DND-41 (cell line): ENCODE measurements around the gene RGS7.

Experiments used
- ATAC-seq: fragments of 200-7000 bp; cut with Tn5 transposase; 3 replicates; pipeline ENCODE4 v1.9.1; 2021; ENCODE audit warnings: low read depth; ENCODE audit not compliant: insufficient read depth
- DNase-seq: peaks from one replicate; pipeline ENCODE4 v3.0.0-alpha.2; 2020
- H2AFZ ChIP-seq: 2 replicates; pipeline ENCODE4 v1.6.0; 2012; ENCODE audit warnings: low read depth, low read length
- H3K27ac ChIP-seq: 2 replicates; pipeline ENCODE4 v1.5.1; 2012; ENCODE audit warnings: low read length, inconsistent platforms
- H3K27me3 ChIP-seq: fragments of 200-600 bp; sonication (generic); 2 replicates; pipeline ENCODE4 v1.6.0; 2012; ENCODE audit warnings: low read length, mild to moderate bottlenecking, inconsistent platforms; ENCODE audit not compliant: insufficient read depth, poor library complexity
- H3K36me3 ChIP-seq: 2 replicates; pipeline ENCODE4 v1.5.1; 2012; ENCODE audit warnings: low read length, inconsistent platforms; ENCODE audit not compliant: insufficient read depth
- H3K4me1 ChIP-seq: 2 replicates; pipeline ENCODE4 v1.5.1; 2012; ENCODE audit warnings: mild to moderate bottlenecking, low read length; ENCODE audit not compliant: insufficient read depth
- H3K4me2 ChIP-seq: 2 replicates; pipeline ENCODE4 v1.6.0; 2012; ENCODE audit warnings: mild to moderate bottlenecking, moderate library complexity, low read length, inconsistent platforms; ENCODE audit not compliant: insufficient read depth
- H3K4me3 ChIP-seq, 2 experiments: fragments of 200-600 bp in 1 of 2; shearing (Covaris generic) in 1 of 2; 2 replicates each; pipeline ENCODE4 v1.5.1; 2012 to 2016; ENCODE audit warnings: inconsistent platforms in 2 of 2, low read length in 2 of 2, mild to moderate bottlenecking in 2 of 2, low read depth in 1 of 2, moderate library complexity in 1 of 2
- H3K79me2 ChIP-seq: 2 replicates; pipeline ENCODE4 v1.6.0; 2012; ENCODE audit warnings: low read length, inconsistent platforms; ENCODE audit not compliant: insufficient read depth
- H3K9ac ChIP-seq: 2 replicates; pipeline ENCODE4 v1.6.0; 2012; ENCODE audit warnings: low read depth, mild to moderate bottlenecking, inconsistent platforms, low read length, moderate library complexity
- H3K9me3 ChIP-seq: 2 replicates; pipeline ENCODE4 v1.5.1; 2012; ENCODE audit warnings: low read length, moderate library complexity, mild to moderate bottlenecking, inconsistent platforms; ENCODE audit not compliant: insufficient read depth, severe bottlenecking
- H4K20me1 ChIP-seq: 2 replicates; pipeline ENCODE4 v1.6.0; 2012; ENCODE audit warnings: low read length; ENCODE audit not compliant: insufficient read depth
- CTCF ChIP-seq: IDR thresholded peaks from 2 replicates; pipeline ENCODE4 v1.5.1; 2012; ENCODE audit warnings: borderline replicate concordance, low read length, moderate library complexity, mild to moderate bottlenecking; ENCODE audit not compliant: poor library complexity, severe bottlenecking; ENCODE audit errors: extremely low read depth
- EZH2 ChIP-seq: IDR thresholded peaks from 3 replicates; pipeline ENCODE4 v1.6.1; 2012; ENCODE audit warnings: borderline replicate concordance, low read depth, mild to moderate bottlenecking, moderate library complexity, low read length, inconsistent platforms; ENCODE audit not compliant: severe bottlenecking

The RGS7 gene

GRCh38 chr1:241331328-241332036, 25.5 kb downstream of the RGS7 start:
- Histone ChIP-seq H3K4me1 (no peaks in the 10 kb centered on the region), H3K9me3 (no peaks in the 10 kb centered on the region), H3K9ac (no peak overlapping the region), H3K36me3 (no peaks in the 10 kb centered on the region), H3K27ac (no peak overlapping the region), H3K79me2 (no peaks in the 10 kb centered on the region), H3K4me2 (no peak overlapping the region), H3K4me3 (no peak overlapping the region), H3K27me3 (no peaks in the 10 kb centered on the region), H4K20me1 (no peaks in the 10 kb centered on the region), H2AFZ (no peak overlapping the region)
- TF ChIP-seq CTCF (no peak), EZH2 (no peak)
- no peak for ATAC-seq
- DNase-seq: no peak

- Histone ChIP-seq H3K27me3 (no peaks in the 10 kb centered on the region), H3K4me1 (no peaks in the 10 kb centered on the region), H3K27ac (no peak overlapping the region), H3K36me3 (no peaks in the 10 kb centered on the region), H3K4me2 (no peak overlapping the region), H3K4me3 (no peak overlapping the region), H3K9ac (no peak overlapping the region), H3K79me2 (no peaks in the 10 kb centered on the region), H2AFZ (no peak overlapping the region), H3K9me3 (no peaks in the 10 kb centered on the region), H4K20me1 (no peaks in the 10 kb centered on the region)
- DNase-seq: no peak
- TF ChIP-seq CTCF (no peak), EZH2 (no peak)
- ATAC-seq: no peak
Measured at GRCh38 chr1:241330619-241331327, 26.2 kb downstream of the RGS7 start.

- Histone ChIP-seq H3K4me2 (no peak overlapping the region), H3K79me2 (no peaks in the 10 kb centered on the region), H3K27me3 (no peaks in the 10 kb centered on the region), H4K20me1 (no peaks in the 10 kb centered on the region), H2AFZ (no peak overlapping the region), H3K27ac (no peak overlapping the region), H3K4me1 (no peaks in the 10 kb centered on the region), H3K36me3 (no peaks in the 10 kb centered on the region), H3K9ac (no peak overlapping the region), H3K4me3 (no peak overlapping the region), H3K9me3 (no peaks in the 10 kb centered on the region)
- no peak for TF ChIP-seq EZH2
- TF ChIP-seq CTCF: no peak
- DNase-seq (no peak), ATAC-seq (no peak)
Measured at GRCh38 chr1:241325456-241325855, 31.5 kb downstream of the RGS7 start.
